Measurements from ENCODE around the gene IL17RE. TPM values are rescaled to one million over a fixed set of nuclear protein-coding genes. Genes with fewer than 3 reads are reported as not detected.
A peak's percentile ranks its signal among the peaks of the same experiment; 100 is the strongest.

IL17RE gene
- total and polyA plus RNA-seq, 9 of the 15 experiments (the other 6 are each of a cell fraction or from before 2014, with no cell fraction given), result 0.32 to 1.9 (median 0.51) TPM; not detected in 4

- TF ChIP-seq ZNF407 (IDR thresholded peaks at IDR 0.05; ENCODE audit: low read depth), result peak; percentile 59; the same call in 1 of the 2 replicates
- TF ChIP-seq ZNF583 (CRISPR knock-in tag; IDR thresholded peaks at IDR 0.05), result peak; percentile 68; the same call in 1 of the 2 replicates
- TF ChIP-seq MECOM (CRISPR knock-in tag; IDR thresholded peaks at IDR 0.05), result no peak
- peak; percentile 55; the same call in 1 of the 2 replicates for TF ChIP-seq PHF8 (IDR thresholded peaks at IDR 0.05; ENCODE audit: borderline replicate concordance, low read length)
- no peak for TF ChIP-seq SRSF7 (optimal IDR thresholded peaks at IDR 0.05; ENCODE audit: low read depth, low read length)
- no peak for TF ChIP-seq ZNF165 (CRISPR knock-in tag; IDR thresholded peaks at IDR 0.05; ENCODE audit: borderline replicate concordance)
- TF ChIP-seq ADNP (tag; IDR thresholded peaks at IDR 0.05), result no peak
- peak; percentile 99 for TF ChIP-seq HNRNPL (IDR thresholded peaks at IDR 0.05; ENCODE audit: low read depth, low read length)
- no peak for TF ChIP-seq RFX5 (IDR thresholded peaks at IDR 0.05; ENCODE audit: low read depth, low read length)
- TF ChIP-seq TSC22D4 (tag; IDR thresholded peaks at IDR 0.05), result no peak
- TF ChIP-seq ZNF764 (CRISPR knock-in tag; IDR thresholded peaks at IDR 0.05; ENCODE audit: low read depth), result no peak; the same call in 1 of the 2 replicates
- no peak for TF ChIP-seq ZNF217 (CRISPR knock-in tag; IDR thresholded peaks at IDR 0.05)
- TF ChIP-seq CCAR2 (IDR thresholded peaks at IDR 0.05; ENCODE audit: low read depth, low read length), result no peak
- TF ChIP-seq PBX2 (CRISPR knock-in tag; IDR thresholded peaks at IDR 0.05; ENCODE audit: low read depth), result no peak
- TF ChIP-seq PBX2 (tag; conservative IDR thresholded peaks at IDR 0.05; ENCODE audit: low read depth), result no peak
- peak; percentile 65; the same call in 1 of the 2 replicates for TF ChIP-seq FOXP1 (CRISPR knock-in tag; IDR thresholded peaks at IDR 0.05)
- peak; percentile 38 for TF ChIP-seq ZNF146 (CRISPR knock-in tag; IDR thresholded peaks at IDR 0.05; ENCODE audit: unreplicated experiment)
- peak; percentile 41; the same call in 1 of the 2 replicates for TF ChIP-seq NFE2 (IDR thresholded peaks at IDR 0.05; ENCODE audit: low read depth)
These were observed 30.4 kb downstream of the IL17RE start (continued) for GRCh38 chr3:9932843-9933560.

All from K562 (cell line).